ENCODE data around the gene MIA.
"Not testable (repeated sequence)": the region's sequence is repeated elsewhere in the genome, so short reads cannot be mapped to it uniquely, and the experiment has no call there.

Gene MIA

DNA sequence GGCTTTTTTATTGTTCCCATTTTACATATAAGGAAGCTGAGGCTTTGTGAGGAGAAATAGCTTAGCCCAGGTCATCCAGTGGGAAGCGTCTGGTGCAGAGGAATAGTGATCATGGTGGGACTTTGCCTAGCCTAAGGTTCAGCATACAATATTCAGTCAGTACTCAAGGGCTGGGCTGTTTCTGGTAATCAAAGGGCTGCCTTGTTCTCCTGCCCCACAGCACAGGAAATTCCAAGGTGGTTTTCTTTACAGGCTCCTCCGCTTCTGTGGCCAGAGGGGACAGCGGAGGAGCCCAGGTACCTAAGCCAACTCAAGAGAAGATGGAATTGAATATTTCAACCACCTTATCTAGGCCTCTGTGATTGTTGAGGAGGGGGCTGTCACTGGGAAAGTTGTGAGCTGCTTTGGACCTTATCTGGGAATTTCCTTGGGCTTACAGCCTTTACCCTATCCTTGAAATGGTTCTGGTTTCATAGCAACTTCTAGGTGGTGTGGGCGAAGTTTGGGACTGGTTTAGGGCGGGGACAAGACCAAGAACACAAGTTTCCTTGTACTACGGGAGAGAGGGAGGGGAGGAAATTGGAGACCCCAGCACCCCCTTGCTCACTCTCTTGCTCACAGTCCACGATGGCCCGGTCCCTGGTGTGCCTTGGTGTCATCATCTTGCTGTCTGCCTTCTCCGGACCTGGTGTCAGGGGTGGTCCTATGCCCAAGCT lies at the start of gene MIA:
TSS of gene MIA (plus strand) at position 606 of the 716 bp plus-strand sequence. CDS start at position 628, 22 bp downstream.
- no peak for DNase-seq (ENCODE audit: low read depth, low spot score)

DNA sequence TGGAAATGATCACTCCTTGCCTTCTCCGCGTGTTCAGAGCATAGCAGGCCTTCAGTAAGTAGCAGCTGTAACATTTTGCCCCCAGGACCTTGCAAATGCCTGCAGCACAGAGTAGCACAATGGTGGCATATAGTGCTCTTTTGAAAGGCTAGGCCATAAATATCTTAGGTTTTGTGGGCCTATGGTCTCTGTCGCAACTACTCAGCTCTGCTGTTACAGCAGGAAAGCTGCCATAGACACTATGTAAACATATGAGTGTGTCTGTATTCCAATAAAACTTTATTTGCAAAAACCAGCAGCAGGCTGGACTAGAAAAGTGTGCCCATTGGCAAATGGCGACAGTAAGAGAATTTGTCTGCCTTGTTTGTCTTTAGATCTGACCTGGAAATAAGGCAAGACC lies 49.0 kb upstream of the MIA start:
- DNase-seq (ENCODE audit: low read depth, low spot score), result no peak

DNA sequence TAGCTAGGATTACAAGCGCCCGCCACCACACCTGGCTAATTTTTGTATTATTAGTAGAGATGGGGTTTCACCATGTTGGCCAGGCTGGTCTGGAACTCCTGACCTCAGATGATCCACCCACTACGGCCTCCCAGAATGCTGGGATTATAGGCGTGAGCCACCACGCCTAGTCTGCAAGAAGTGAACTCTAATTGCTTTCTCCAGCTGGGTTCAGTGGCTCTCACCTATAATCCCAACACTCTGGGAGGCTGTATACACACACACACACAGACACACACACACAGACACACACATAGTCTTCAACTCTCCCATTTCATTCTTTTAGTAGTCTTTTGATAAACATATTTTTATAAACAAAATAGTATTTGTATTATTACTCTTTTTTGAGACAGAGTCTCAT lies 45.3 kb upstream of the MIA start:
- DNase-seq (ENCODE audit: low read depth, low spot score), result not testable (repeated sequence)

DNA sequence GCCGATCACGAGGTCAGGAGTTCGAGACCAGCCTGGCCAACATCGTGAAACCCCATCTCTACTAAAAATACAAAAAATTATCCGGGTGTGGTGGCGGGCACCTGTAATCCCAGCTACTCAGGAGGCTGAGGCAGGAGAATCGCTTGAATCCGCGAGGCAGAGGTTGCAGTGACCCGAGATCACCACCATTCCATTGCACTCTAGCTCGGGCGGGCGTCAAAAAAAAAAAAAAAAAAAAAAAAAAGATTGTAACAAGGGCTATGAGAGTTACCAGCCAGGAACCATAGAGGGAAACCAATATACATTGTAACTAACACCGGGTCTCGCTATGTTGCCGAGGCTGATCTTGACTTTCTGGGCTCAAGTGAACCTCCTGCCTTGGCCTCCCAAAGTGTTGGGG lies 43.0 kb upstream of the MIA start:
- DNase-seq (ENCODE audit: low read depth, low spot score), result not testable (repeated sequence)

DNA sequence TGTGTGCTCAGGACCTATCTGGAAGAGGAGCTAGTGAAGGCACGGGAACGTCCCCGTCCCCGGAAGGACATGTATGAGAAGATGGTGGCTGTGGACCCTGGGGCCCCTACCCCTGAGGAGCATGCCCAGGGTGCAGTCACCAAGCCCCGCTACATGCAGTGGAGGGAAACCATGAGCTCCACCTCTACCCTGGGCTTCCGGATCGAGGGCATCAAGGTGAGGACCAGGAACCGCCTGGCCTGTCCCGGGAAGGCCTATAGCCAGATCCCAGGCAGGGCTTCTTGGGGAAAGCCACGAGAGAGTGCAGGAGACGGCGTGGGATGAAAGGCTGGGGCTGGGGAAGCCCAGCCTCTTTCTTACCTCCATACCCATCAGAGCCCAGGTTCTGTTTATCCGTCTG lies 42.2 kb upstream of the MIA start:
- no peak for DNase-seq (ENCODE audit: low read depth, low spot score)

DNA sequence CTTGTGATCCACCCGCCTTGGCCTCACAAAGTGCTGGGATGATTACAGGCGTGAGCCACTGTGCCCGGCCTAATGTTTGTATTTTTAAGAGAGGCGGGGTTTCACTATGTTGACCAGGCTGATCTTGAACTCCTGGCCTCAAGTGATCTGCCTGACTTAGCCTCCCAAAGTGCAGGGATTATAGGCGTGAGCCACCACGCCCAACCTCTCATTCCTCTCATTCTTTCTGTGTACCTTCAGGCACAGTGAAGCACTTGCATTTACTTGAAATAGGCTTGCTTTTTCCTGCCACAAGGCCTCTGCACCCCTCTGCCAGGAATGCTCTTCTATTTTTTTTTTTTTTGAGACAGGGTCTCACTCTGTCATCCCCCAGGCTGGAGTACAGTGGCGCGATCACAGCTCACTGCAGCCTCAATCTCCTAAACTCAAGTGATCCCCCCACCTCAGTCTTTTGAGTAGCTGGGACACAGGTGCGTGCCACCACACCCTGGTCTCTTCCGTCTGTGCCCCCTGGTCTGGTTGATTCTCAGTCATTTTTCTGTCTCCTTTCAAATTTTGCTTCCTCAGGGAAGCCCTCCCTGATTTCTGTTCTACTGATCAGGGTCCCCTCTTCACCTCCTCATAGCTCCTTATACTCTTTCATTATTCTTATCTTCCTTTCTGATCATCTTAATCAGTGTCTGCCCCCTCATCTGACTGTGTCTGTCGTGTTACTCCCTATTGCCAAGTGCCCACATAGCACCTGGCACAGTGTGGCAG lies 40.1 kb upstream of the MIA start:
- DNase-seq (ENCODE audit: low read depth, low spot score), result no peak

DNA sequence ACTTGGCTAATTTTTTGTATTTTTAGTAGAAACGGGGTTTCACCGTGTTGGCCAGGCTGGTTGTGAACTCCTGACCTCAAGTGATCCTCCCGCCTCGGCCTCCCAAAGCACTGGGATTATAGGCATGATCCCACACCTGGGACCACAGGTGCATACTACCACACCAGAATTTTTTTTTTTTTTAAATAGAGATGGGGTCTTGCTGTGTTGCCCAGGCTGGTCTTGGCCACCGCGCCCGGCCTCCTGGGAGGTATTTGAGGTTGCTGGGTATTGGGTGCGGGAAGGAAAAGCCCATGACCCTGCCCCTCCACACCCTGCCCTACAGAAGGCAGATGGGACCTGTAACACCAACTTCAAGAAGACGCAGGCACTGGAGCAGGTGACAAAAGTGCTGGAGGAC lies 38.7 kb upstream of the MIA start:
- no peak for DNase-seq (ENCODE audit: low read depth, low spot score)

DNA sequence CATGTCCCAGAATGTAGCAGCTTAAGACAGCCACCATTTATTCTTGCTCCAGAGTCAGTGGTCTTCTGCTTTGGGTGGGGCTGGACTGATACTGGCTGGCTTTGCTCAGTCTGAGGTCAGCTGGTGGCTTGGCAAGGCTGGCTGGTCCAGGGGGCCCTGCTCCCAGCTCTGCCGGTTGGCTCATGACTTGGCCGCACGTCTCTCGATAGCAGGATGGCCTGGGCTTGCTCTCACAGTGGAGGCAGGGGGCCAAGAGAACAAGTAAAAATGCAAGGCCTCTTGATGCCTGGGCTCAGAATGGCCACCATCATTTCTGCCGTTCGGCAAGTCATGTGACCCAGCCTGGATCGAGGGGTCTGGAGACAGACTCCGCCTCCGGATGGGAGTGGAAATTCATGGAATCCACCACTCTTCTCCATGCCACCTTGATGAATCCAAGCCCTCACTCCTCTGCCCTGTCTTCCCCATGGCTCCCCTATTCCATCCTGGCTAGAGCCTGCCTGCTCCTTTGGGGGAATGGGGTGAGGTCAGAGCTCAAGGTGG lies 38.1 kb upstream of the MIA start:
- DNase-seq (ENCODE audit: low read depth, low spot score), result no peak

DNA sequence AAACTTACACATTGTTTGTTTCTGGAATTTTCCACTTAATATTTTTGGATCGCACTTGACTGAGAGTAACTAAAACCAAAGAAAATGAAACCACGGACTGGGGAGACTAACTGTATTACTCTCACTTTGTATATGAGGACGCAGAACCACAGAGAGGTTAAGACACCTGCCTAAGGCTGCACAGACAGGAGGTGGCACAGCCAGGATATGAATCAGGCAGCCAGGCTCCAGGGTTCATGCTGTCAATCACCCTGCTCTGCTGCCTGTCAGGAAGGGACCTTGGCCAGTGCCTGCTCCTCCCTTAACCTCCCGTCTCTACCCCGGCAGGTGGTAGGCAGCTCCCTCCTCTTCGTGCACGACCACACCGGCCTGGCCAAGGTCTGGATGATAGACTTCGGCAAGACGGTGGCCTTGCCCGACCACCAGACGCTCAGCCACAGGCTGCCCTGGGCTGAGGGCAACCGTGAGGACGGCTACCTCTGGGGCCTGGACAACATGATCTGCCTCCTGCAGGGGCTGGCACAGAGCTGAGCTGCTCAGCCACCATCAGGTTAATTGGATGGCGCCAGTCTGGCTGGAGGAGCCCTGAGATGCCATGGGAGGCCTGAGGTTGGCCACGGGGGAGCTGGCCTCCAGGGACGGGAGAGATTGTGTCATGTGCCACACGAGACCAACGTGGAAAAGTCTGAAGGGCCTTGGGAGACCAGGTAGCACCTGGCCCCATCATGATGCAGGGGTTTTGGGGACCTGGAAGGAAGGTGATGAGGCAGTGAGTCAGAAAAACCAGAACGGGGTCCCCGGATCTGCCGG lies 36.1 kb upstream of the MIA start:
- no peak for DNase-seq (ENCODE audit: low read depth, low spot score)

DNA sequence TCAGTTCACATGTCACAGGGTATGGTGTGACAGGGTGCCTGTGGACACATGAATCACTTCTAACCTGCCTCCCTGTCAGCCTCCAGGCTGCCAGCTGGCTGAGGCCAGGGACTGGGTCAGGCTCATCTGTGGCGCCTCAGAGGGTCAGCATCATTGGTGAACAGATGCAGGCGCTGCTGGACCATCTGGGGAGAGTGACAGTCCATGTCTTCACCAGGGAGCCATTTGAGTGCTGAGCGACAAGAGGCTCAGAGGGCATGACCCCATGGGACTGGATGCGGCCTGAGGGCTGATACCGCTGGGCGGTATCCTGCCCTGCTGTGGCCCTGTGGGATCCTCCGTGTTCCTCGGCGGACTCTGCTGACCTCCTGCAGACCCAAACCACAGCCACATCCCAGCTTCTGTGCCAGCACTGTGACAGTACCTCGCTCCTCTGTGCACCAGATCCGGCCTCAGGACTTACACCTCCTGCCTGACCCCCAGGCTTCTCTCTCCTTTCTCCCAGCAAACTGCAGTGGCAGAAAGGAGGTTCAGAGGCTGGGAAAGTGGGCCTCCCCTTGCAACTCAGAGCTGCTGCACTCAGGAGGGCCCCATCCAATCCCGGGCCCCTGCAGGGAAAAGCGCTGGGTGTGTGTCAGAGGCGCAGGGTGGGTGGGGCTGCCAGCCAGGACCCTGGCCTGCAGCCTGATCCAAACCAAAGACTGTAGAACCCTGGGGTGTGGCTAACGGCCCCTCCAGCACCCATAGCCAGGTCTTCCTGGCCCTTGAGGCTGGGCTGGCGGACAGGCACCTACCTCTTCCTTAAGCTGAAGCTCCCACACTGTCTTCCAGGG lies 35.2 kb upstream of the MIA start:
- DNase-seq (ENCODE audit: low read depth, low spot score), result no peak

DNA sequence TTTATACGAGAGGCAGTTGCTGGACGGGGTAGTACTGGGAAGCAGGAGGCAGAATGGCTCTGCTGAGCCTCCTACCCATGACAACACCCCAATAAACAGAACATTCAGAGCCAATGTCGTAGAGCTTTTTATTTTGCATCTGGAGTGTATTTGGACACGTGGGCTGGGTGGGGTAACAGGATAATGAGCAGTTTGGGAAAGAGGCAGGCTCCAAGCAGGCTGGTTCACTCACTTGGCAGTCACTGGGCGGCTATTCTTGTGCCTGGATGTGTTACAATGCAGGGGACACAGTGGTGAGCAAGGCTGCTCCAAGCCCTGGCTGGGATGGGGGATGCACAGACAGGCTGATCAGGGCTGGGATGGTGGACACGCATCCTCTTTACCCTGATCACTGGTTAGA lies 34.6 kb upstream of the MIA start:
- no peak for DNase-seq (ENCODE audit: low read depth, low spot score)

DNA sequence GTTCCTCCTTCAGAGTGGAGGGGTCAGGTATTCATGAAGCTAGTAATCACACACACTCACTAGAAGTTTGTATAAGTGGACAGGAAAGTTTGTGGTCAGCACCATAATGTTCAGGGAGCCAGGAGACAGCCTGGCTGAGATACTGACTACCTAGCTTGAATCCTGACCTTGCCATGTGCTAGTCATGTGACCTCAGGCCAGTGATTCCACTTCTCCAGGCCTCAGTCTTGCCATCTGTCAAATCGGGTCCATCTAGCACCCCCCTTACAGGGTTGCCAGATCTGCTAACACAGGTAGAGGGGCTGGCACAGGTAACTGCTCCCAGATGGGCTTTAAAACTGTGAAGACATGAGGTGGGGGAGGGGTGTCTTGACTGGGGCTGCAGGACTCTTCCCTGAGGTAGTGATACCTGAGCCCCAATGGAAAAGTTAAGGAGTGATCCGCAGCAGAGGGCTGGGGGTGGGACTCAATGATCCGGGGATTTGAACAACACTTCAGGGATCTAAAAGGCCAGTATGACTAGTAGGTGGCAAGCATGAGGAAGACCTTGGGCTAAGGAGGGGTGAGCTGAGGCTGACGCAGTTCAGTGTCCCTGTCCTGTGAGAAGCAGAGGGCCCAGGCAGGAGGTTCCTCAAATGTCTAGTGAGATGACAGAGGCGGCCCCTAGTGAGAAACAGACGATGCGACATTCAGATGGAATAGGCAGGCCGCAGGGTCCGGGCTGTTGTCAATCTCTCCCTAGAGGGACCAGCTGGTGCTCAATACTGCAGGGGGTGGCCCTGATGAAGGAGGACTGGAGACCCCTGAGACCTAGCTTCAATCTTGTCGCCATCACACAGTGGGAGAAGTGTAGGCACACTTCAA lies 33.6 kb upstream of the MIA start:
- DNase-seq (ENCODE audit: low read depth, low spot score), result no peak

DNA sequence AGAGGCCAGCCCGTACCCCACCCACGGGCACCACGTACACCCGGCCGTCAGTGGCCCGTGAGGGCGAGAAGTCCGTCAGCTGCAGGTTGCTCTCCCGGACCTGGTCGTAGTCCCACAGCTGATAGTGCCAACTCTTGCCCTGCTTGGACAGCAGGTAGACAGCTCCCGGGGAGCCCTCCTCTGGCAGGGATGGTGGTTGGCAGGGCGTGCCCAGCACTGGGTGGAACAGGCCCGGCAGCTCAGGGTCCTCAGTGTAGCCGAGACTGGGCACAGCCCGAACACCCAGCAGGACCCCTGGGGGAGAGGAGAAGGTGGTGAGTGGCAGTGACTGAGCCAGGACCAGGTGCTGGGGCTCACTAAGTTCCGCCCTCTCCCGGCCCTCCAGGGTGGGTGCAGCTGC lies 32.8 kb upstream of the MIA start:
- DNase-seq (ENCODE audit: low read depth, low spot score), result no peak

DNA sequence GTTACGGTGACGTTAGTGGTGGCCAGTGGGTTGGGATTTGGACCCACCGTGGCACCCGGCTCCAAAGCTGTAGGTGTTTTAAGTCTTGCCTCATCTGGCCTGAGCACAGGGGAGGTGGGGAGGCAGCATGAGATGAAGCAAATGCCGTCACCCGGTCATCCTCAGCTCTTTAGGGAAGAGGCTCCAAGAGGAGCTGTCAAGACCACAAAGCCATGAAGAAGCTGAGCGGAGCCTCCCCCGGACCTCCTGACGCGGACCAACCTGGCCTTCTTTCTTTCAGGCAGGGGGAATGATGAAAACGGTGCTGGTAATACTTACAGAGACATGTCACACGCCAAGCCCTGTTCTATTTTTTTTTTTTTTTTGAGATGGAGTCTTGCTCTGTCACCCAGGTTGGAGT lies 32.4 kb upstream of the MIA start:
- no peak for DNase-seq (ENCODE audit: low read depth, low spot score)

DNA sequence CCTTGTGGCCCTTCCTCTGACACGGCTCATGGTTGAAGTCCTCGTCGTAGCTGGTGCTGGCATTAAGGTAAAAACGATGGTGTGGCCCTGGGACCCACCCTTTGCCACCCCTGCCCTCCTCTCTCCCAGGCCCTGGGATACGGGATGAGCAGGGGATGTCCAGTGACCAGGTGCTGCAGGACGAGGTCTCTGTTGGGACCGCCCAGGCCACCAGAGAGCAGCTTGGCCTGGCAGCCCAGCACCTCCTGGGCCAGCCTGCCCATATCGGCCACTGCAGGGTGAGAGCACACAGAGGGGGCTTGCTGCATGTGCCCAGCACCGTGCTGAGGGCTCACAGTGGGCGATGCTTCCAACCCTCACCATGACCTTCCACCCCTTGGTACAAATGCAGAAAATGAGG lies 31.4 kb upstream of the MIA start:
- DNase-seq (ENCODE audit: low read depth, low spot score), result no peak

DNA sequence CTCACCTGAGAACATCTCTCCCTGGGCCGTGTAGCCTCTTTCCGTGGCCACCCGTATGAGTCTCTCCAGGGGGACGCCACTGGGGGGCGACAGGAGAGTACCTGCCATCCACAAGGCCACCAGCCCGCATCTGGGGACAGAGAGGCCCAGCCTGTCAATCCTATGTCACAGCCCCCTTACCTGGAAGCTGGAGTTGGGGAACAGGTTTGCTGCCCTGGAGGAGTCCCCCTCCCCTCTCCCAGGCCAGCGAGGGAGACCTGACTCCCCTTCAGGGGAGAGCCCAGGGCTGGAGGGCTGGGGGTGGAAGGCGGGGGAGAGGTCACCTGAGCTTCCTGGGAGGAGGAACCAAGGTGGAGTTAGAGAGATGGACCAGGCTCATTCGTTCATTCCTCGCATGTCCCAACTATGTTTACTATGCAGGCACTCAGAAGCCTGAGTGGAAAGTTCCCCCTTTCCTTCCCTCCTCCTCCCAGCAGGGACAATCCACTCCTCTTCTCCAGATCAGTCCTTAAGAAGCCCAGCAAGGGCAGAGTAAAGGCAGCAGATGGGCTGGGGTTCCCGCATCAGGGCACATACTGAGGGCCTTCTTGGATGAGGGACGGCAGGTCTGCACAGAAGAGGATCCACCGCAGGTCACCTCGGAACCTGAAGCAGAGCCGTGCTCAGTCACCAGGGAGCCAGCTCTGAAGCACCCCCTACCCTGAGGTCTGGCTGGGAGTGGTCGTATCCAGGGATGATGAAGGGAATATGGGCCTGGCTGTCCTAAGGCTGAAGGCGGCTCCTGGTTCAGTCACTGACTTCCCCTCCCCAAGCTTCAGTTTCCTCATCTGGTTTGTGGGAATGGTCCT lies 30.5 kb upstream of the MIA start:
- no peak for DNase-seq (ENCODE audit: low read depth, low spot score)

DNA sequence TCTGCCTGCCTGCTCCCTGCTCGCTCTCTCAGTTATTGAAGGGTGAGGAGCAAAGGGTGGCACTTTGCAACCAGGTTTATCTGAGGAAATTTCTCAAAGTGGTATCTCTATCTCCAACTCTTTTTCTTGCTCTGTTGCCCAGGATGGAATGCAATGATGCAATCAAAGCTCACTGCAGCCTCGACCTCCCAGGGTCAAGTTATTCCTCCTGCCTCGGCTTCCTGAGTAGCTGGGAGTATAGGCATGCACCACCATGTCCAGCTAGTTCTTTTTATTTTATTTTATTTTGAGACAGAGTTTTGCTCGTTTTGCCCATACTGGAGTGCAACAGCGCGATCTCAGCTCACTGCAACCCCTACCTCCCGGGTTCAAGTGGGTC lies 29.9 kb upstream of the MIA start:
- no peak for DNase-seq (ENCODE audit: low read depth, low spot score)

DNA sequence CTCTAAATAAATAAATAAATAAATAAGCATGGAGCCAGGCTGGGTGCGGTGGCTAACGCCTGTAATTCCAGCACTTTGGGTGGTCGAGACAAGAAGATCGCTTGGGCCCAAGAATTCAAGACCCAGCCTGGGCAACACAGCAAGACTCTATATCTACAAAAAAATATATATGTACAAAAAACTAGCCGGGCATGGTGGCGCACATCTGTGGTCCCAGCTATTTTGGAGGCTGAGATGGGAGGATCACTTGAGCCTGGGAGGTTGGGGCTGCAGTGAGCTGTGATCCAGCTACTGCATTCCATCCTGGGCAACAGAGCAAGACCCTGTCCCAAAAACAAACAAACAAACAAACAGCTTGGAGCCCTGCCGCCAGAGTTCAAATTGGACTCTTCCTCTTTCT lies 27.8 kb upstream of the MIA start:
- no peak for DNase-seq (ENCODE audit: low read depth, low spot score)

DNA sequence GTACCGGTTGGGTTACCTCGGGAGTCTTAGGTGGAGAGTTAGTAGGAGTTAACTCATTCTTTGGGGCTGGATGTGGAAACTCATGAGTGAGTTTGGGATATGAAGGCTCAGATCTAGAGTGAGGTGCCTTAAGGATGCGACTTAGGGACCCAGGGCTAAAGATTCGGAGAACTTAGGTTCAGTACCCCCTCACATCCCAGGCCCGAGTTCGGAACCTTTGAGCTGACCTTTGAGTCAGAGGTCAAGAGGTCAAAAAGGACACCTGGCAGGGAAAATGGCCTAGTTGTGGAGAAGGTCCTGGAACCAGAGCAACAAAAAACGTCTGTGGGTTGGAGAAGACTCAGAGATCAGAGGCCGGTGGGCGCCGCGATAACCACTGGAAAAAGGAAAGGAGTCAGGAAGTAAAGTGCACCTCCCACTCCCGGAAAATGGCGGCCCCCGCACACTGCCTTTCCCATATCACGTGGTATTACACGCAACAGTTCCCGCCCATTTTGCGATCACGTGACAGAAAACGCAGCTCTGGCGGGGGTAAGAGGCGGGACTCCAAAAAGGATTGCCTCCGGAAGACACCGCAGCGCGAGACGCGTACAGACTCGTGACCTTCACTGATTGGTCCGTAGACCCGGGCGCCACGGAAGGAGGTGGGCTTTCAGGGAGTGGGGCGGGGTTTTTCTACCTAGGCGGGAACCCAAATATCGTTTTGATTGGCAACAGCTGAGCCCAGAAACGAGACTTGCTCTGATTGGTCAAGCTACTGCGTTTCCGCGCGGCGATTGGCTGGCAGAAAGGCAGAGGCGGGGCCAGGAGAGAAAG lies 25.1 kb upstream of the MIA start, which contains the start of gene ACTMAP:
TSS of gene ACTMAP (minus strand) at position 420 of the 816 bp plus-strand sequence. CDS start 674 bp downstream, outside the sequence.
- DNase-seq (ENCODE audit: low read depth, low spot score), result peak; percentile 98
